ENCODE results near the gene GALNTL6. TPM values are rescaled to one million over a fixed set of nuclear protein-coding genes. Genes with fewer than 3 reads are reported as not detected.
A peak's percentile ranks its signal among the peaks of the same experiment; 100 is the strongest.

The GALNTL6 gene
- total RNA-seq, 1 donor from 2014 or later, result not detected

- Histone ChIP-seq H3K27me3 (no peaks in the 10 kb centered on the region), H3K4me1 (peaks cover 0 to 6% of the 10 kb centered on the region in 2 donors), H3K4me3 (no peak overlapping the region), H3K27ac (no peak overlapping the region), H3K36me3 (no peaks in the 10 kb centered on the region), H3K9me3 (peaks cover 0 to 6% of the 10 kb centered on the region in 2 donors)
- no peak for TF ChIP-seq CTCF (IDR thresholded peaks at IDR 0.05)
- intact Hi-C loops (cut with DNase I), result no loop called here
- no peak for DNase-seq (ENCODE audit: low spot score in 2 of 2)
Measured at GRCh38 chr4:172978848-172979247, 1165.6 kb downstream of the GALNTL6 start.

DNA sequence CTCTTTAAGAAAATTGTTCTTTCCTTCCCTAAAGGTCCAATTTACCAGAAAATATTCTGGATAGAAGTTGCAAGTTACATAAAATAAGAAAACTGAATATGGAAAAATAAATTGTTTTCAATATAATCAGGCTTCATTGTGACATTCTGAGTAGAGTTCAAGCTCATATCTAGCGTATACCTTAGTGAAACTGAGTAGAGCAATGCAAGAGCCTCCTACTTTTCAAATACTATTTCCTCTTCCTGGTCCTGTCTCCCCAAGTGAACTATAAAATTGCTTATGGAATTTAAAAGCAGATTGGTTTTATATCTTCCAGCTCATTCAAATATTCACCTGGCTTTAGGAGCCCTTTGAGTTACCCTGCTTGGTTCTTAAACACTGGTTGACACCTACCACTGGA is 1166.1 kb downstream of the GALNTL6 start:
- intact Hi-C loops (cut with DNase I), result no loop called here
- TF ChIP-seq CTCF (IDR thresholded peaks at IDR 0.05), result no peak
- H3K27ac ChIP-seq, result no peak overlapping the region
- H3K4me1 ChIP-seq, result peaks cover 0 to 6% of the 10 kb centered on the region in 2 donors
- H3K27me3 ChIP-seq, result no peaks in the 10 kb centered on the region
- peaks cover 0 to 6% of the 10 kb centered on the region in 2 donors for H3K9me3 ChIP-seq
- no peaks in the 10 kb centered on the region for H3K36me3 ChIP-seq
- no peak overlapping the region for H3K4me3 ChIP-seq
- DNase-seq (ENCODE audit: low spot score in 2 of 2), result no peak

DNA sequence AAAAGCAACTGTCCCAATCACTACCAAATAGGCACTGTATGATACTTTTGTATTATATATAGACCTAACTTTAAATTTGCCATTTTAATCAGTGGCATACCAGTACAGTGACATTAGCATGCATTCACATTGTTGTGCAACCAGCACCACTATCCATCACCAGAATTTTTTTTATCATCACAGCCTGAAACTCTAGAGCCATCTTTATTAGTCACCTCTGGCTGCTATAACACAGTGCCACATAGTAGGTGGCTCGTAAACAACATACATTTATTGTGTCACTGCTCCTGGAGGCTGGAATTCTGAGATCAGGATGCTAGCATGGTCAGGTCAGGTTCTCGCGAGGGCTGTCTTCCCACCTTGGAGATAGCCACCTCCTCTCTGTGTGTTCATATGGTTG is 1167.0 kb downstream of the GALNTL6 start:
- intact Hi-C loops (cut with DNase I), result no loop called here
- H3K36me3 ChIP-seq, result no peaks in the 10 kb centered on the region

GRCh38 chr4:172982151-172982590 is 1169.0 kb downstream of the GALNTL6 start:
- DNase-seq (ENCODE audit: low spot score in 2 of 2), result peak; percentile 36 to 86
- TF ChIP-seq CTCF (IDR thresholded peaks at IDR 0.05), result no peak
- Histone ChIP-seq H3K4me1 (peaks cover 0 to 6% of the 10 kb centered on the region in 2 donors), H3K4me3 (no peak overlapping the region), H3K36me3 (no peaks in the 10 kb centered on the region), H3K27ac (peak overlapping the region; percentile 72 to 85), H3K27me3 (no peaks in the 10 kb centered on the region), H3K9me3 (peaks cover 0 to 6% of the 10 kb centered on the region in 2 donors)
- intact Hi-C loops (cut with DNase I), result loop anchor here (2.0 kb wide), 1 partner anchor 17 kb away; no protein-coding TSS in a partner anchor

More for the DNA sequence above, 1167.0 kb downstream of the GALNTL6 start:
- Histone ChIP-seq H3K27me3 (no peaks in the 10 kb centered on the region), H3K27ac (no peak overlapping the region), H3K4me1 (peaks cover 0 to 6% of the 10 kb centered on the region in 2 donors), H3K9me3 (peaks cover 0 to 6% of the 10 kb centered on the region in 2 donors), H3K4me3 (no peak overlapping the region)
- no peak for TF ChIP-seq CTCF (IDR thresholded peaks at IDR 0.05)
- DNase-seq (ENCODE audit: low spot score in 2 of 2), result no peak

- Histone ChIP-seq H3K36me3 (no peaks in the 10 kb centered on the region), H3K4me3 (no peak overlapping the region), H3K27me3 (no peaks in the 10 kb centered on the region), H3K4me1 (peaks cover 0 to 6% of the 10 kb centered on the region in 2 donors), H3K9me3 (peaks cover 0 to 6% of the 10 kb centered on the region in 2 donors), H3K27ac (peak overlapping the region; percentile 72 to 85)
- intact Hi-C loops (cut with DNase I), result loop anchor here (2.0 kb wide), 1 partner anchor 16 kb away; no protein-coding TSS in a partner anchor
- no peak for TF ChIP-seq CTCF (IDR thresholded peaks at IDR 0.05)
- DNase-seq (ENCODE audit: low spot score in 2 of 2), result no peak
Measured at GRCh38 chr4:172983014-172983413, 1169.8 kb downstream of the GALNTL6 start.
